ENCODE measurements around the gene ARFGAP1. TPM values are rescaled to one million over a fixed set of nuclear protein-coding genes. Genes with fewer than 3 reads are reported as not detected.

The ARFGAP1 gene
- total RNA-seq, 1 donor: 85.5 TPM

GRCh38 chr20:63328026-63328700 is 55.5 kb downstream of the ARFGAP1 start:
- no peak for DNase-seq (ENCODE audit: low read depth)
- TF ChIP-seq CTCF (IDR thresholded peaks at IDR 0.05; ENCODE audit: insufficient read depth, low read depth, low read length): no peak
- H3K4me3 ChIP-seq (ENCODE audit: low read depth, low read length): no peak overlapping the region

- no peak for DNase-seq (ENCODE audit: low read depth)
- no peak for TF ChIP-seq CTCF (IDR thresholded peaks at IDR 0.05; ENCODE audit: insufficient read depth, low read depth, low read length)
- H3K4me3 ChIP-seq (ENCODE audit: low read depth, low read length): no peak overlapping the region
Observed at GRCh38 chr20:63328718-63329275, 56.2 kb downstream of the ARFGAP1 start.

- no peak overlapping the region for H3K4me3 ChIP-seq (ENCODE audit: low read depth, low read length)
- no peak for DNase-seq (ENCODE audit: low read depth)
- TF ChIP-seq CTCF (IDR thresholded peaks at IDR 0.05; ENCODE audit: insufficient read depth, low read depth, low read length): no peak
Observed at GRCh38 chr20:63329331-63330083, 56.9 kb downstream of the ARFGAP1 start.

GRCh38 chr20:63330084-63330760 is 57.6 kb downstream of the ARFGAP1 start:
- DNase-seq (ENCODE audit: low read depth): no peak
- no peak overlapping the region for H3K4me3 ChIP-seq (ENCODE audit: low read depth, low read length)
- TF ChIP-seq CTCF (IDR thresholded peaks at IDR 0.05; ENCODE audit: insufficient read depth, low read depth, low read length): no peak

- DNase-seq (ENCODE audit: low read depth): no peak
- no peak for TF ChIP-seq CTCF (IDR thresholded peaks at IDR 0.05; ENCODE audit: insufficient read depth, low read depth, low read length)
- no peak overlapping the region for H3K4me3 ChIP-seq (ENCODE audit: low read depth, low read length)
Observed at GRCh38 chr20:63330940-63331339, 58.3 kb downstream of the ARFGAP1 start.

GRCh38 chr20:63331741-63332400 is 59.3 kb downstream of the ARFGAP1 start:
- no peak overlapping the region for H3K4me3 ChIP-seq (ENCODE audit: low read depth, low read length)
- DNase-seq (ENCODE audit: low read depth): no peak
- no peak for TF ChIP-seq CTCF (IDR thresholded peaks at IDR 0.05; ENCODE audit: insufficient read depth, low read depth, low read length)
